Measurements from ENCODE around the gene BRIP1.

BRIP1 gene

GRCh38 chr17:61875804-61876203, 12.5 kb upstream of the BRIP1 start:
- H3K27ac ChIP-seq = no peak overlapping the region
- TF ChIP-seq ZFX (IDR thresholded peaks at IDR 0.05; ENCODE audit: borderline replicate concordance) = no peak
- TF ChIP-seq CTCF (IDR thresholded peaks at IDR 0.05) = no peak

- TF ChIP-seq CTCF (IDR thresholded peaks at IDR 0.05) = no peak
- no peak for TF ChIP-seq ZFX (IDR thresholded peaks at IDR 0.05; ENCODE audit: borderline replicate concordance)
- H3K27ac ChIP-seq = no peak overlapping the region
Measured at GRCh38 chr17:61875285-61875684, 12.0 kb upstream of the BRIP1 start.

- TF ChIP-seq CTCF (IDR thresholded peaks at IDR 0.05) = no peak
- no peak for TF ChIP-seq ZFX (IDR thresholded peaks at IDR 0.05; ENCODE audit: borderline replicate concordance)
- no peak overlapping the region for H3K27ac ChIP-seq
Measured at GRCh38 chr17:61874075-61874474, 10.7 kb upstream of the BRIP1 start.

GRCh38 chr17:61872099-61872498, 8.8 kb upstream of the BRIP1 start:
- no peak for TF ChIP-seq CTCF (IDR thresholded peaks at IDR 0.05)
- no peak for TF ChIP-seq ZFX (IDR thresholded peaks at IDR 0.05; ENCODE audit: borderline replicate concordance)
- no peak overlapping the region for H3K27ac ChIP-seq

GRCh38 chr17:61869138-61869537, 5.8 kb upstream of the BRIP1 start:
- no peak for TF ChIP-seq ZFX (IDR thresholded peaks at IDR 0.05; ENCODE audit: borderline replicate concordance)
- TF ChIP-seq CTCF (IDR thresholded peaks at IDR 0.05) = no peak
- no peak overlapping the region for H3K27ac ChIP-seq

- no peak for TF ChIP-seq CTCF (IDR thresholded peaks at IDR 0.05)
- no peak overlapping the region for H3K27ac ChIP-seq
Measured at GRCh38 chr17:61868074-61868473, 4.7 kb upstream of the BRIP1 start.

- no peak for TF ChIP-seq ZFX (IDR thresholded peaks at IDR 0.05; ENCODE audit: borderline replicate concordance)
- TF ChIP-seq CTCF (IDR thresholded peaks at IDR 0.05) = no peak
- H3K27ac ChIP-seq = no peak overlapping the region
Measured at GRCh38 chr17:61867033-61867432, 3.7 kb upstream of the BRIP1 start.
